NCI-H1930 (cell line): ENCODE data around the gene ITLN1.
"Not testable (repeated sequence)": the region's sequence is repeated elsewhere in the genome, so short reads cannot be mapped to it uniquely, and the experiment has no call there.

Source experiments
- DNase-seq, 2 experiments: peaks; one replicate each; lab custom pipeline; 2025; lab: John Stamatoyannopoulos, UW

Gene ITLN1

GRCh38 chr1:160883581-160884513, 1.1 kb downstream of the ITLN1 start:
- DNase-seq, result no peak

GRCh38 chr1:160882582-160882981, 2.4 kb downstream of the ITLN1 start:
- no peak for DNase-seq

- not testable (repeated sequence) for DNase-seq
Observed at GRCh38 chr1:160881264-160881663, 3.7 kb downstream of the ITLN1 start.

- no peak for DNase-seq
Observed at GRCh38 chr1:160880216-160880615, 4.8 kb downstream of the ITLN1 start.

- no peak for DNase-seq
Observed at GRCh38 chr1:160879056-160879455, 5.9 kb downstream of the ITLN1 start.

- no peak for DNase-seq
Observed at GRCh38 chr1:160877221-160877620, 7.8 kb downstream of the ITLN1 start.

GRCh38 chr1:160876311-160876710, 8.7 kb downstream of the ITLN1 start:
- no peak for DNase-seq

GRCh38 chr1:160875591-160875990, 9.4 kb downstream of the ITLN1 start:
- not testable (repeated sequence) for DNase-seq

- DNase-seq, result no peak
Observed at GRCh38 chr1:160874935-160875334, 10.0 kb downstream of the ITLN1 start.

GRCh38 chr1:160868141-160868540, 16.8 kb downstream of the ITLN1 start:
- DNase-seq, result no peak

- DNase-seq, result not testable (repeated sequence)
Observed at GRCh38 chr1:160867651-160868050, 17.3 kb downstream of the ITLN1 start.

- DNase-seq, result no peak
Observed at GRCh38 chr1:160866695-160867260, 18.2 kb downstream of the ITLN1 start.

- no peak for DNase-seq
Observed at GRCh38 chr1:160866001-160866694, 18.8 kb downstream of the ITLN1 start.

GRCh38 chr1:160865337-160865736, 19.6 kb downstream of the ITLN1 start:
- DNase-seq, result no peak

- no peak for DNase-seq
Observed at GRCh38 chr1:160864173-160864572, 20.8 kb downstream of the ITLN1 start.

GRCh38 chr1:160863774-160864131, 21.2 kb downstream of the ITLN1 start:
- no peak for DNase-seq

- DNase-seq, result no peak
Observed at GRCh38 chr1:160863061-160863773, 21.8 kb downstream of the ITLN1 start.

GRCh38 chr1:160862203-160863060, 22.5 kb downstream of the ITLN1 start, which contains the start of gene CD244:
Gene CD244, minus strand, starts transcription at chr1:160862887. Its CDS starts 210 bp downstream, at chr1:160862677.
- no peak for DNase-seq

GRCh38 chr1:160860840-160861505, 24.0 kb downstream of the ITLN1 start:
- no peak for DNase-seq

GRCh38 chr1:160859166-160859565, 25.8 kb downstream of the ITLN1 start:
- DNase-seq, result no peak

GRCh38 chr1:160858507-160858906, 26.5 kb downstream of the ITLN1 start:
- no peak for DNase-seq
